GM12873 (cell line): Measurements from ENCODE around the gene EDAR.

Source experiments
- TF ChIP-seq, protein P1 (sequence below): IDR thresholded peaks from 2 replicates; pipeline ENCODE4 v1.5.1; 2012; ENCODE audit warnings: low read depth, mild to moderate bottlenecking, moderate library complexity, low read length, control low read depth; ENCODE audit not compliant: insufficient read depth; ENCODE audit errors: missing control alignments

The EDAR gene

DNA sequence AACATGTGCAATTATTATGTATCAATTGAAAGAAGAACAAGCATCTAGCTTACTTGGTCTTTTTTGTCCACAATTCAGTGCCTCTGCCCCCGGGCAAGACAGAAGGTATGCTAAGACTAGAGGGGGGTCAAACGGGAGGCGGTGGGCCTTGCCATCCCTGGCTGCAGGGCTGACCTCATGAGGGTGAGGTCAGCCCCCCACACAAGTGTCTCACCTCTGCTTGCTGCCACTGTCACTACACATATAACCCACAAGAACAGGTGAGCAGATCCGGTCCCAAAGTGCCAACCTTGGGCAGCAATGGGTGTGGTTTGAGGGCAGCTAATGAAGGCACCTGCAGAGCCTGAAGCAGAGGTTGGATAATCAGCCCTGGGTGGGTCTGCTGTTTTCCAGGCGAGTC is 71.5 kb downstream of the EDAR start:
- TF ChIP-seq, protein P1, sequence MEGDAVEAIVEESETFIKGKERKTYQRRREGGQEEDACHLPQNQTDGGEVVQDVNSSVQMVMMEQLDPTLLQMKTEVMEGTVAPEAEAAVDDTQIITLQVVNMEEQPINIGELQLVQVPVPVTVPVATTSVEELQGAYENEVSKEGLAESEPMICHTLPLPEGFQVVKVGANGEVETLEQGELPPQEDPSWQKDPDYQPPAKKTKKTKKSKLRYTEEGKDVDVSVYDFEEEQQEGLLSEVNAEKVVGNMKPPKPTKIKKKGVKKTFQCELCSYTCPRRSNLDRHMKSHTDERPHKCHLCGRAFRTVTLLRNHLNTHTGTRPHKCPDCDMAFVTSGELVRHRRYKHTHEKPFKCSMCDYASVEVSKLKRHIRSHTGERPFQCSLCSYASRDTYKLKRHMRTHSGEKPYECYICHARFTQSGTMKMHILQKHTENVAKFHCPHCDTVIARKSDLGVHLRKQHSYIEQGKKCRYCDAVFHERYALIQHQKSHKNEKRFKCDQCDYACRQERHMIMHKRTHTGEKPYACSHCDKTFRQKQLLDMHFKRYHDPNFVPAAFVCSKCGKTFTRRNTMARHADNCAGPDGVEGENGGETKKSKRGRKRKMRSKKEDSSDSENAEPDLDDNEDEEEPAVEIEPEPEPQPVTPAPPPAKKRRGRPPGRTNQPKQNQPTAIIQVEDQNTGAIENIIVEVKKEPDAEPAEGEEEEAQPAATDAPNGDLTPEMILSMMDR: no peak

DNA sequence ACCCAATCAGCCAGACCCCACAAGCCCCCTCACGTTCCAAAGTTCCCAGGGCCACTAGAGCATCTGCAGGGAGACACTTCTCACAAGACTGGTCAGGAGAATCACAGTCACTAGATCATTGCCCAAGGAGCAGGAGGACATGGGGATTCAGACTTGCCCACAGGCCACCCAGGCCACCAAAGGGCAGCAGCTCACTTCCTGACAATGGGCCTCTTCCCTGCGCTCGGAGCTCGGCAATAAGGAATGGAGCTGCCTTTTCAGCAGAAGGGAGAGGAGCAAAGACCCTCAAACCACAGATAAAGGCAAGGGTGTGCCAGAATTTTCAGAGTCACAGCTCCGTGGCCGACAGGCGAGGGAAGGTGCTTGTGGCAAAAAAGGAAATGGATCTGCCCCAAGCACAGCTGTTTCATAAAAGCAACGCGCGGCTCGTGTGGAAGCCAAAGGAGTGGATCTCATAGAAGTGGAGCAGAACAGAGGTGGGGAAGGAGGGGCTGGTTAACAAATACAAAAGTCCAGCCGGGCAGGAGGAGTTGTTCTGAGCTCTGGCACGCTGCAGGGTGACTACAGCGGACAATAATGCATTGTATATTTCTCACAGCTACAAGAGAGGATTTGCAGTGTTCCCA is 72.1 kb downstream of the EDAR start:
- TF ChIP-seq, protein P1: no peak

DNA sequence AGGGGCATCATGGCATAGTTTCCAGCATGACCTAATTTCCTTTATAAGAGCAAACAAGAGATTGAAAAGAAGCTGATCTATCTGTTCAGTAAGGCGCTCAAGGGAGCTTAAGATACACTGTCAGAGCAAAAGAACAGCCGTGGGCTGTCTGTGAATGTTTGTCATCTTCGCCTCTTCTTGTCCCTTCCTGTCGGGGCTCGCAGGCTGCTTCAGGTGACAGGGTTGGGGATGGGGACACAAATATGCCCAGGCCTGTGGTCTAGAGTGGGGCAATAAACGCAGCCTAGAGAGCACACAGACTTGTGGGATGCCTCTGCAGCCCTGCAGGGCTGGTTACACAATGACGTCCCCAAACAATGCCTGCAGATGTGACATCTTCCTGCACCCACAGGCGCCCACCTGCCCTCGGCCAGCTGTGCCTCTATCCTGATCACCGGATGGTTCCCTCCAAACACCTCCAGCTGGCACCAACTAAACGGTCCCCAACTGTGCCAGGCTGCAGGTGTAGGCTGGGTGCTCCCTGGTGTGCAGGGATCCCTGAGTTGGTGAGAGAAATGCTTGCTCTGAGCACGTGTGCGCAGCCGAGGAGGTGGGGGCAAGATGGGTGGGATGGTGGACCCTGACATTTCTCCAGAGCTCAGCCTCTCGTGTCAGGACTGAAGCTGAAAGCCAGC is 72.8 kb downstream of the EDAR start:
- TF ChIP-seq, protein P1: no peak

DNA sequence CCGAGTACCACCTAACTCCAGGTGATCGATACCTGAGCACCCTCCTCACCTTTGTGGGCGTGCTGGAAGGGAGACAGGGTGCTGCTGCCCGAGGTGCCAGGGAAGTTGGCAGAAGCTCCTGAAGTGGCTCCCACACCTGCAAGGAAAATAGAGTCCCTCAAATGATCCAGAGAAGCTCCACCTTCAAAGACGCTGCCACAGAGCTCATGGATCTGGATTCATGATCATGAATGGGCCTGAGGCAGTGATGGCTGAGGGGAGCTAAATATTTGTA is 76.5 kb downstream of the EDAR start:
- TF ChIP-seq, protein P1: no peak

DNA sequence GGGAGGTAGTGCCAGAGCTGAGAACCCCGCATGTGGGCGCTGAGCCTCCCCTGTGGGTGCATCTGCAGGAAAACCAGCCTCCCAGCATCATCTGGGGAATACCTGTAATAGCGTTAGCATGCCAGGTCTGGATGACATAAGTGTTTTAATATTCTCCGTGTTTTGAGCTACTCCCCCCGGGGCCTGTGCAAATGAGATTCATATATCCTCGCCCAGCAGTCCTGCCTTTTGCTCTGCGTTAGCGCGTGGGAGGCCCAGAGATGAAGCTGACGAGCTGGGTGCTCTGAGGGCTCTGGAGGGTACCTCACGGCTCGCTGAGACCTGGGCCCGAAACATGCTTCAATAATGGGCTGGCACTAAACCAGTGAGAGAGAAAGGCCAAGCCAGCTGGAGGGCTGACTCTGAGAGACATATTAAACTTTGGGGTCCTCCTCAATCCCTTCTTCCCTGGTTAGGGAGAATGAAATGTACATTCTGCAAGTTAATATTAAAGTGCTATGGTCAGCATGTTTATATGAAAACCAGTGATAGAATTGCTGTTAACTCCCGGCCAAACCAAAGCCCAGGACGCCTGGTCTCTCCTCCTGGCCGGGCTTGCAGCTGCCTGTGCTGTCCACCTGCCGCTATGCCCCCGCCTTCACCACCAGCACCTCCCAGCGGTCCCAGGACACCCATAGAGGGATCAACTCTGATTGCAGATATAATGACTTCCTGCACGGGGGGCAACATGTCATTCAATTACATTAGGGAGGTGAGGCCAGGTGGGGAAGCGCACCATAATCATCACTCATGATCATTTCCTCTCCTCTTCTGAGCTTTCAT is 77.0 kb downstream of the EDAR start:
- TF ChIP-seq, protein P1: no peak

DNA sequence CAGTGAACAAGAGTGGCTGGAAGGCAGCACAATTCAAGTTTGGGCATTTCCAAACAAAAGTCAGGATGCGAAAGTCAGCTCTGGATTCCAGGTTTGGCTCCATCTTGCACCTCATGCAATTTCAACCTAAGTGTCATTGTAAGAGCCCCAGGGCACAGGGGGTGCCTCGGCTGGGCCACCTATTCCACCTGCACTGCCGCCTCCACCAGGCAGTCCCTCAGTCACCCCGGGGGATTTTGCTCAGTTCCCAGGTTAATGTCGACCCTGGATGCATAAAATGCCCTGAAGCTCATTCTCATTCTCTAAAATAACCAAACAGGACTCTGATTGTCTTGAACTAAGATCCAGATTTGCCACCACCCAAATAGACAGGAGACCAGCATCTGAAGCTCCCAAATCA is 77.6 kb downstream of the EDAR start:
- TF ChIP-seq, protein P1: no peak
